Activated gamma-delta T cell treated with anti-CD3 and anti-CD28 coated beads, Interleukin-2, amount 50 U/mL, for 16 hours (primary cell): ENCODE measurements around the gene ELAC1.

Source experiments
- DNase-seq: peaks from one replicate; pipeline ENCODE4 v3.0.0-alpha.2; 2020; ENCODE audit warnings: low read depth

Gene ELAC1

DNA sequence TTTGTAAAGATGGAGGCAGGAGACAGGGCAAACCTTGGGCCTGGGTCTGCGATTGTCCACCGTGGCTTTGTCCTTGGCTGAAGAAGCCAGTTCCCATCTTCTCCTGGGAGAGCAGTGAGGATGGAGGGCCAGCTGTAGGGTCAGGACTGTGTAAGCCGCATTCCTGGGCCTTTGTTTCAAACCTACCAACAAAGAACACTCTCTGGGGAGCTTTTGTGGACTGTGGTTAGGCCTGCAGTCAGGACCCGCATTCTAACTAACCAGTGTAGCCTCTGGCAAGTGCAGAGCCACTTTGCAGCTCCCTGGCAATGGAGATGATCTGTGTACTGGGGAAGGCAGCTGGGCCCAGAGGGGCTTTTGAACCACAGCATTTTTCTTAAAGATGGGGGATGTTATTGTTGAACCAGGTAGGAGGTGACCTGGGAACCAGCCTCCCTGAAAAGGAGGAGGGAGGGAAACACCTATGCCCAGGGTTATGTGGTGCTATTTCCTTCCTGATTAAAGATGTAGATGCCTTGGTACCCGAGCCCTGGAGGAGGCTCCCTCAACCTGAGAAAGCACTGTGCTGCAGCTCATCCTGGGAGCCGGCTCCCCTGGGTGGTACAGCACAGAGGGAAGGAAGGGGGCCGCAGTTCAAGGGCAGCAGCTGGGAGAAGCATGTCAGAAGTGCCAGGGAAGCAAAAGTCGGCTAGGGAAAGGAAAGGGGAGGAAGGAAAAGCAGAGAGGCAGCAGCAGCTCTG is 49.5 kb downstream of the ELAC1 start:
- no peak for DNase-seq

DNA sequence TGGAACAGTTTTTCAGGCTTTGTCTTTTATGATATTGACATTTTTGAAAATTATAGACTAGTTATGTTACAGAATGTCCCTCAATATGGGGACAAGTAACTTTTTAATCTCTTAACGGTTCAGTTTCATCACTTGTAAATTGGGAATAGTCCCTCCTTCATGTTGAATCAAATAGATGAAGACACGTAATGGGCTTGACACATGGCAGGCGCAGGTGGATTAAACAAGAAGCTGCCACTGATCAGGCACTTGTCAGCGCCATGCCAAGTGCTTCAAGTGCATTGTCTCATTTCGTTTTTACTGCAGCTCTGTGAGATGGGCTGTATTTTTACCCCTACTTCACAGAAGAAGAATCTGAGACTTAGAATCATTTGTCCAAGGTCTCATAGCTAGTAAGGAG is 52.7 kb downstream of the ELAC1 start:
- DNase-seq, result no peak

DNA sequence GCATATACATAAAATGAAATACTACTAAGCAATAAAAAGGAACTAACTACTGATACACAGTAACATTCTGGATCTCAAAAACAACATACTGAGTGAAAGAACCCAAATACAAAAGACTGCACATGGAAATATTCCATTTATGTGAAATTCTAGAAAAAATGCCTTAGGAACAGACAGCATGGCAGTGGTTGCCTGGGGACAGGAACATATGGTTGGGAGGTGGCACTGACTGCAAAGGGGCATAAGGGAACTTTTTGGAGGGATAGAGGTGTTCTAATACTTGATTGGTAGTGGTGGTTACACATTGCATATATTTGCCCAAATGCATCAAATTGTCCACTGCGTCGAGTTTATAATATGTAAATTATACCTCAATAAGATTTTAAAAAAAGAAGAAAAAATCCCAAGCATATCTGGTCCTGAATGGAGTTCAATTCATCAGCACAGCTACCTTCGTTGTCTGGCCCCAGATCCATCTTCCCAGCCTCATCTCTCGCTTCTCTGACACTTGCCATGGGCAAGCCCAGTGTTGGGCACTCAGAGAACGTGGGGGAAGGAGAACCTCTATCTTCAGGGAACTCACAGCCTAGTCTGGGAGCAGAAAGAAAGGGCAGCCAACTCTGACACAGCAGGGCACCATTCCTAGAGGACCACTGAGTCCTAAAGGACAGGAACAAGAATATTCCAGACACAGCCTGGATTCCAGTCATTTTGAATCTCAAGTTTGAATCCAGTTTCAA is 53.6 kb downstream of the ELAC1 start:
- no peak for DNase-seq

DNA sequence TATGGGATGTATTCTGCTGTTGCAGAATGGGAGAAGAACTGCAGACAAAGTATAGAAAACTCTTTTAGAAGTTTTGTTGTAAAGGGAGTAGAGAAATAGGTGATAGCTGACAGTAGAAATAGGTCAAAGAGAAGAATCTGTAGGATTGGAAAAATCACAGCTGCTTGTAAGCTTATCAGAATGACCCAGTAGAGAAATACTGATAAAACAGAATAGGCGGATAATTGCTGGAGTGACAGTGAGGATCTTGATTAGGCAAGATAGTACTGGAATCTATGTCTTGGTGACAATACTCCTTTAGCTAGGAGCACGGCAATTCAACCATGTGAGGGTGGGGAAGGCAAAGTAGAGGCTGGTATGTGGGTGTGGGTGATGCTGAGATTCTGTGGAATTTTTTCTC is 57.7 kb downstream of the ELAC1 start:
- no peak for DNase-seq

DNA sequence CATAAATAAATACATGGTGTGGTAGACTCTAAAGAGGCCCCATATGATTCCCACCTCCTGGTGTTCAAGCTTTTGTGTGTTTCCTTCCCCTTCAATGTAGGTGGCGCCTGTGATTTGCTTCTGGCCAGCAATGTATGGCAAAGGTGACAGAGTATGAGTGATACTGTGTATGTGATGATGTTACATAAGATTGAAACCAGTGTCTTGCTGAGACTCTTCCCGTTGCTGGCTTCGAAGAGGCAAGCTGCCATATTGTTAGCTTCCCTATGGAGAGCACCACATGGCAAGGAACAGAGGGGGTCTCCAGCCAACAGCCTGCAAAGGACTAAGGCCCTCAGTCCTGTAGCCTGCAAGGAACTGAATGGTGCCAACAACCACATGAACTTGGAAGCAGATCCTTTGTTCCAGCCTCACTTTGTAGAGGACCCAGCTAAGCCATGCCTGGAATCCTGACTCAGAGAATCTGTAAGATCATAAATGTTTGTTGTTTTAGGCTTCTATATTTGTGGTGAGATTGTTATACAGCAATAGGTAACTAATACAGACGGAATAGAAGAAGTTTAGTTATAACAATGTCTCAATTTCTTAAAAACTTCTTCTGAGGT is 60.5 kb downstream of the ELAC1 start:
- DNase-seq, result no peak

DNA sequence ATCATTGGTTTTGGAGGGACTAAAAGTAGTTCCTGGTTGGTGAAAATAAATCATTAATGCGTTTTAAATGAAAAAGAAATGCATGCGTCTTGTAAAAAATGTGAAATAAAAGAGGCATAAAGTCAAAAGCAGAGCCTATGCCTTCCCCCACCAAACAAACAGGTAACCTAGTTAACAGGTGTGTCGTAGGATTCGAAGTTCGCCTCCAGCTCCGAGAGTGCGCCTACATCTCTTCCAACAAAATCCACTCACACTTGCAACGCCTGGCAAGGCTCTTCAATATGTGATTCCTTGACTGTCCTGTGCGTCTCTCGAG is 61.5 kb downstream of the ELAC1 start:
- no peak for DNase-seq

DNA sequence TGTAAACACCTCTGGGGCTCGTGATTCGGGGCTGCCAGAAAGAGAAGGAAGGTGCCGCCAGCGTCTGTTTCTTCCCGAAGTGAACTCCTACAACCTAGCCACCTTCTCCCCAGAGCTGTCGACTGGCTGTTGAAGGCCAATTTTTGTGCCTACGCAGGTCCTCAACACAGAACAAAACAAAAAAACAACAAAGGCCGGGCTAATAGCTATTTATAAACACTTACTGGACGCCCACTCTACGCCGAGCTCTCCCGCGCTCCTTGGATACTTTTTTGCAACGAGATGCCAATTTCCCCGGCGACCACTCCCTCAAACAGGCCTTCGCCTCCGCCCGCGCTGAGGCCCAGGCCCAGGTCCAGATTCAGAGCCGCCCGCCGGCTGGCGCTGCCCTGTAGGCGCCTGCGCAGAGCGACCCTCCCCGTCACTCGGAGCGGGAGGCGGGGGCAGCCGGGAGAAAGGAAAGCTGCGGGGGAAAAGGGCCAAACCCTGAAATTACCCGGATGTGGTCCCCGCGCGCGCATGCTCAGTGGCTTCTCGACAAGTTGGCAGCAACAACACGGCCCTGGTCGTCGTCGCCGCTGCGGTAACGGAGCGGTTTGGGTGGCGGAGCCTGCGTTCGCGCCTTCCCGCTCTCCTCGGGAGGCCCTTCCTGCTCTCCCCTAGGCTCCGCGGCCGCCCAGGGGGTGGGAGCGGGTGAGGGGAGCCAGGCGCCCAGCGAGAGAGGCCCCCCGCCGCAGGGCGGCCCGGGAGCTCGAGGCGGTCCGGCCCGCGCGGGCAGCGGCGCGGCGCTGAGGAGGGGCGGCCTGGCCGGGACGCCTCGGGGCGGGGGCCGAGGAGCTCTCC is 62.1 kb downstream of the ELAC1 start, which contains the start of gene SMAD4:
Gene SMAD4, plus strand, starts transcription at position 520 of the 843 bp plus-strand sequence. CDS start 16,834 bp downstream, outside the sequence.
- DNase-seq, result peak; percentile 98

DNA sequence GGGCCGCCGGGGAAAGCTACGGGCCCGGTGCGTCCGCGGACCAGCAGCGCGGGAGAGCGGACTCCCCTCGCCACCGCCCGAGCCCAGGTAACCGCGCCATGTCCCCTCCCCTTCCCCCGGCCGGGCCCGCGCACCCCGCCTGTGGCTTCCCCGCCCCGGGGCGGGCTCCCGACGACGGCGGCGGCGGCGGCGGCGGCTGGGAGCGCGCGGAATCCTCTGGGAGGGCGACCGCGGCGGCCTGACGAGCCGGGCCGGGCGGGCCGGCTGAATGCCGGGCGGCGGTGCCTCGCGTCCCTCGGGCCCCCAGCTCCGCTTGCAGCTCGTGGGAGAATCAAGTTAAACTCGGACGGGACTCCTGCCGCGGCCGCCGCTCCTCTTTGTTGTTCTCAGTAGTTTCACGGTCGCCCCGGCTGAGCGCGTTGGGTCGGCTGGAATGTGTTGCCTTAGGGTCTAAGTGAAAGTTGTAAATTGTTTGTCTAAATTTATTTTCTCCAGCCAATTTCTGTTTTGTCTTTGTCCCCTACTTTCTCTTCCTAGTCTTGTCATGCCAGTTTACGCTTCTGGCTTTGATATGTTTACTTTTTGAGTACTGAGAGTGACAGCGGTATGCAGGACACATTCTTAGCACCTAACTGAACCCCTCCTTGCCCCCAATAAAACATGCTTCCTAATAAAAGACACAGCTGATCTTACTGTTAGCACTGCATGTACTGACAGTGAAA is 62.9 kb downstream of the ELAC1 start:
- peak; percentile 50 for DNase-seq

DNA sequence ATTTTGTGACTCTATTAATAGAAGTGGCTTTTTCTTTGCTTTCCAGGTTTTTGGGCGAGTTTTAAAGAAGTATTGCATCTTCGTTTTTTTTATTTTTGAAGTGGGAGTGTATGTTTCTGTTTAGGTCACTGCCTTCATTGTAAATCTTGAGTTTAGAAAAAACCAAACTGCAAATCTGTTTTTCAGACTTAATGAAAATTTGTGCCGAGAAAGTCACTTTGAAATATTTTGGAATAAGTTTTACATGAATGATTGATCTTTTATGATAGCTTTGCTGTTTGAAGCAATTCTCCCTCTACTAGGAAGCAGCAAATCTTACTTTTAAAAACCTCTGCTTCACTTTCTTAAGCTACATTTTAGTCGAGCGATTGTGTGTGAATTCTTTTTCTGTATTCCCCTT is 64.4 kb downstream of the ELAC1 start:
- DNase-seq, result no peak

DNA sequence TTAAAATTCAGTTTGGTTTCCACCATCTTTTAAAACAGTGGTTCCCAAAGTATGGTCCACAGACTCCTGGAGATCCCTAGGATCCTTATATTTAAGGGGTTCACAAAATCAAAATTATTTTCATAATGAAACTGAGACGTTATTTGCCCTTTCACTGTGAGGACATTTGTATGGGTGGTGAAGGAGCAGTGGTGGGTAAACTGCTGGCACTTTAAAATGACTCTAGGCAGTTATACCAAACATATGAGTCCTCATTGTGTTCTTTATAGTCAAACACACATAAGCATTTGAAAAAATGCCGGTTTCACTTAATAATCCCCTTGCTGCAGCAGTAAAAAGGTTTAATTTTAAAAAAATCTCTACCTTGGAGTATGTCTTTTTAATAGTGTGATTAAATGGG is 69.4 kb downstream of the ELAC1 start:
- DNase-seq, result no peak
